22Rv1 (cell line): ENCODE measurements around the gene FGF3.

ENCODE experiments used
- H3K27ac ChIP-seq: fragments of 450-650 bp; 2 replicates; pipeline ENCODE4 v1.5.1; 2017
- CTCF ChIP-seq: fragments of 450-650 bp; IDR thresholded peaks from 2 replicates; pipeline ENCODE4 v1.5.1; 2017; ENCODE audit warnings: mild to moderate bottlenecking
- ZFX ChIP-seq: fragments of 450-650 bp; IDR thresholded peaks from 2 replicates; pipeline ENCODE4 v1.6.1; 2017; ENCODE audit warnings: antibody characterized with exemption, borderline replicate concordance

The FGF3 gene

GRCh38 chr11:69843529-69843921 is 24.3 kb upstream of the FGF3 start:
- no peak overlapping the region for H3K27ac ChIP-seq
- TF ChIP-seq CTCF (no peak), ZFX (no peak)

- no peak for TF ChIP-seq ZFX
- no peak for TF ChIP-seq CTCF
- no peak overlapping the region for H3K27ac ChIP-seq
Observed at GRCh38 chr11:69842746-69843528, 23.7 kb upstream of the FGF3 start.

- no peak overlapping the region for H3K27ac ChIP-seq
- TF ChIP-seq ZFX (no peak), CTCF (peak; percentile 78)
Observed at GRCh38 chr11:69841859-69842698, 22.9 kb upstream of the FGF3 start.

GRCh38 chr11:69841170-69841858 is 22.1 kb upstream of the FGF3 start:
- no peak overlapping the region for H3K27ac ChIP-seq
- no peak for TF ChIP-seq CTCF
- TF ChIP-seq ZFX: no peak

GRCh38 chr11:69840371-69841169 is 21.4 kb upstream of the FGF3 start:
- TF ChIP-seq ZFX: no peak
- no peak for TF ChIP-seq CTCF
- no peak overlapping the region for H3K27ac ChIP-seq

- TF ChIP-seq ZFX: no peak
- no peak for TF ChIP-seq CTCF
- no peak overlapping the region for H3K27ac ChIP-seq
Observed at GRCh38 chr11:69839516-69839915, 20.3 kb upstream of the FGF3 start.
